Renal pelvis (tissue), 4 donors: ENCODE data around the gene DEAF1. TPM values are rescaled to one million over a fixed set of nuclear protein-coding genes. Genes with fewer than 3 reads are reported as not detected.

Experiments
- DNase-seq: peaks from one replicate; pipeline ENCODE4 v3.0.0-alpha.2; 2013
- polyA plus RNA-seq, 3 donors: library from polyadenylated mRNA; unstranded; fragments of 120-200 nt; gene quantifications; one replicate each; pipeline ENCODE4 v1.2.1, GENCODE V29; 2013; ENCODE audit not compliant: insufficient read length in 3 of 3

DEAF1 gene
- polyA plus RNA-seq, 3 donors: 55.3 to 61.9 (median 55.6) TPM

GRCh38 chr11:724049-724777, 29.2 kb upstream of the DEAF1 start:
- DNase-seq: no peak

- DNase-seq: no peak
Measured at GRCh38 chr11:723120-723883, 28.3 kb upstream of the DEAF1 start.

- no peak for DNase-seq
Measured at GRCh38 chr11:722346-722811, 27.4 kb upstream of the DEAF1 start.

GRCh38 chr11:721741-722345, 26.8 kb upstream of the DEAF1 start:
- no peak for DNase-seq

DNA sequence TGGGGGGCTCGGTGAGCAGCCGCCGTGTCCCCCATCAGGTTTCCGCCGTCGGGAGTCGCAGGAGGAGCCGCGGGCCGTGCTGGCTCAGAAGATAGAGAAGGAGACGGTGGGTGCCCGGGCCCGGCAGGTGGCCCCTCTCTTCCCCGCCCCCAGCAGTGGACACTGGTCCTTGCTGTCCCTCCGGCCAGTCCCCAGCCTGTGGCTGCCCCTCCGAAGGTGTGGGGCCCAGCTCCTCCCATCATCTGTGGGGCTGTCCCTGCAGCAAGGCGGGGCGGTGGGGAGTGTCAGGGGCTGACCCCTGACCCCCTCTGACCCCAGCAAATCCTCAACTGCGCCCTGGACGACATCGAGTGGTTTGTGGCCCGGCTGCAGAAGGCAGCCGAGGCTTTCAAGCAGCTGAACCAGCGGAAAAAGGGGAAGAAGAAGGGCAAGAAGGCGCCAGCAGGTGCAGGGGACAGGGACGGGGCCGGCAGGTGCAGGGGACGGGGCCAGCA, 26.3 kb upstream of the DEAF1 start:
- DNase-seq: no peak

- DNase-seq: no peak
Measured at GRCh38 chr11:720642-721246, 25.7 kb upstream of the DEAF1 start.

DNA sequence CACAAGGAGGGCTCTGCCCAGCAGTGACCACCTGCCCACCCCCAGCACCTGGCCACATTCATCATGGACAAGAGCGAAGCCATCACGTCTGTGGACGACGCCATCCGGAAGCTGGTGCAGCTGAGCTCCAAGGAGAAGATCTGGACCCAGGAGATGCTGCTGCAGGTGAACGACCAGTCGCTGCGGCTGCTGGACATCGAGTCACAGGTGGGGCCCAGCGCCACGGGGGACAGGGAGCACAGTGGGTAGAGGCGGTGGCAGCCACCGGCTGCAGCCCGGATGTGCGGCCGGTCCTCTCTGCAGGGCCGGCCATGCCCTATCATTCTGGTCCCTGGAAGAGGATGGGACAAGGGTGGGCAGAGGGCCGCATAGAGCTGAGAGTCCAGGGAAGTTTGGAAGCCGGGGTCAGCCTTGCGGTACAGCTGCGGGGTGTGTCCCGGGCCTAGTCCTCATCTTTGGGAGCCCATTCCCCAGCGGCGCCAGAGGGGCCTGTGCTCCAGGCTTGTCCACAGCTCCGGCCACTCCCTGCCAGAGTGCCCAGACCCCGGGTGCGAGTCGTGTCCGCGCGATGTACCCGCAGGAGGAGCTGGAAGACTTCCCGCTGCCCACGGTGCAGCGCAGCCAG, 25.1 kb upstream of the DEAF1 start:
- DNase-seq: no peak

- DNase-seq: no peak
Measured at GRCh38 chr11:719214-720016, 24.4 kb upstream of the DEAF1 start.

- DNase-seq: no peak
Measured at GRCh38 chr11:714436-714835, 19.4 kb upstream of the DEAF1 start.

- DNase-seq: no peak
Measured at GRCh38 chr11:709109-709997, 14.3 kb upstream of the DEAF1 start.

DNA sequence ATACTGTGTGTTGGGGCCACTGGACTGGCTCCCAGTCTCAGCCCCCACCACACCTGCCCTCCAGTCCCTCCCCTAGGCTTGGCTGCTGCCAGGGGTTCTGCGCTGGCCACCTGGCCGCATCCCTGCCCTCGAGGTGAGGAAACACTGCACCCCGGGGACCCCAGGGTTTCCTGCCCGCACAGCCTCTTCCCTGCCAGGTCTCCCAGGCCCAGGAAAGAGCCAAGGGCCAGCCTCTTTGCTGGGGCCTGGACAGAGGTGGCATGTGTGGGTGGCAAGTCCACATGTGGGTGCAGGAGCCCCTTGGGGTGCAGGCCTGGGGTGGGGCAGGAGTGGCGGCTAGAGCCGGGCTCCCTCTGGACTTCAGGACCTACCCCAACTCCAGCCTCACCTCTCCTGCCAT, 13.5 kb upstream of the DEAF1 start:
- no peak for DNase-seq

- no peak for DNase-seq
Measured at GRCh38 chr11:707817-708420, 12.9 kb upstream of the DEAF1 start.

DNA sequence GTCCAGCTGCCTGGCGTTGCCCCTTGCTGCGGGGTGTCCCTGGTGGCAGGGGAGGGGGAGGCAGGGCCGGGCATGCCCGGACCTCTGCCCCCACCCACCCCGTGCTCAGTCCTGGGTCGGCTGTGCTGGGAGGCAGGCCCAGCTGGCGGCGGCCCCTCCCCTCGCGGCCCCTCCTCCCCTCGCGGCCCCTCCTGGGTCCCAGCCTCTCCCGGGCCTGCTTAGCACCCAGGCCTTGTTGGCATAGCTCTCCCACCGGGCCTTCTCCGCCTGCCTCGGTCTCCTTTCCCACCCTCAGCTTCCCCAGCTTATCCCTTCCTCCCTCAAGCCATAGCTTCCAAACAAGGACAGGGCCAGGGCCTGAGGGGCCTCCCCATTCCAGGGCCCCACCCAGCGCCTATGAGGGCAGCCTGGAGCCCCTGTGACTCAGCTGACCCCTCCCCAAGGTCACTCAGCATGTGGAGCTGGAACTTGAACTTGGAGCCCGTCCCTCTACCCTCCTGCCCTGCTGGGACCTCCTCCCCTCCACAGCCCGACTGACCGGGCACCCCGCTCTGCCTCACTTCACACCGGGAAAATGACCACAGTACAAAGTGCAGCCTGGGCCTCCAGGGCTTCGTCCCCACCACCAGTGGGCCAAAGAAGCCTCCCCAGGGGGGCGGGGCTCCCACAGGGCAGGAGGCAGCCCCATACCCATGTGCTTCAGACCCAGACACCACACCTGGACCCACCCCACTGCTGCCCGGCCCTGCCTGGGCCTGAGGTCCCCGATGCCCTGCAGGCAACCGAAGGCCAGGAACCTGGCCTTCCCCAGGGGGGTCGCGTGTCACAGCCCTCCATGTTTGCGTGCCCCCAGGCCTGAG, 12.2 kb upstream of the DEAF1 start:
- DNase-seq: no peak

- DNase-seq: no peak
Measured at GRCh38 chr11:706439-706956, 11.5 kb upstream of the DEAF1 start.

GRCh38 chr11:705646-706438, 10.8 kb upstream of the DEAF1 start, which contains the start of gene EPS8L2:
Gene EPS8L2 (plus strand): TSS chr11:706231. CDS start chr11:709408, 3,177 bp downstream.
- no peak for DNase-seq

DNA sequence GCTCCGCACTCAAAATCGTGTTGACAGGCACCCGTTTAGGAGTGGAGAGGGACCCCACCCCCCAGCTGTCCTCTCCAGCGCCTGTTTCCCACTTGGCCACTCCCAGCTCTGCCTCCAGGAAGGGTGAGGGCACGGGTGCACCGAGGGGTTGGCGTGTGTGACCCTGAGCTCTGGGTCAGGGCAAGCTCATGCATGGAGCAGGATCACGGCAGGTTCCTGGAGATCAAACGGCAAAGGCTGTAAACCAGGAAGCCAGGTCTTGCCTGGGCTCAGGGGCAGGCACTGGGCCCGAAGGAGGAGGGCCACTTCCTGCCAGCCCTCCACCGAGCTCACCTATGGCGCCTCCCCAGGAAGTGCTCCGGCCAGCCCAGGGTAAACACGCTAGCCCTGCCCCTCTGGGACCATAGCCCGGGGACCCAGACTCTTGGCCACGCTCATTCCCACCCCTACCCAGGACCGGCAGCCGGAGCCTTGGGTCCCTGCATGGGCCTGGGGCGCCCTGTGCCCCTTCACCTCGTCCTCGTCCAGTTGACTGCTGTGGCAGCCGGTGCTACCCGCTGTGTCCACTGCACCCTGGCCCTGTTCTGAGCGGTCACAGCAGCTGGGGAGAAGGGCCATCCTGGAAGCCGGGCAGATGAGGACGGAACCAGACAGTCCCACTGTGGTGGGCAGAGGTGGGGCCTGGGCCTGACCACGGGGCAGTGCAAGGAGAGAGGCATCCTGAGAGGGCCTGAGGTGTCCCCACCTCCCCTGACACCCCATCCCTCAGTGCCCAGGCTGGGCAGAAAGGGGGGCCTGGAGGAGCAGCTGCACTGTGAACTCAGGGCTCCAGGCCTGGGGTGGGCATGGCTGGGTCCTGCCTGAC, 10.0 kb upstream of the DEAF1 start:
- DNase-seq: no peak
